SW 1271 (cell line): Measurements from ENCODE around the gene SPIN2B.
"Not testable (repeated sequence)": the region's sequence is repeated elsewhere in the genome, so short reads cannot be mapped to it uniquely, and the experiment has no call there.

Experiments used
- DNase-seq, 2 experiments: peaks; one replicate each; lab custom pipeline; 2025; lab: John Stamatoyannopoulos, UW

SPIN2B gene

GRCh38 chrX:57121162-57121755, at the start of gene SPIN2B:
Gene SPIN2B (minus strand): TSS chrX:57121548.
- DNase-seq = peak; percentile 54 to 77

GRCh38 chrX:57156397-57157049, 35.2 kb upstream of the SPIN2B start:
- DNase-seq = peak in 1 of 2 experiments; percentile 4

GRCh38 chrX:57155171-57155570, 33.8 kb upstream of the SPIN2B start:
- DNase-seq = no peak

- not testable (repeated sequence) for DNase-seq
These were observed 30.9 kb upstream of the SPIN2B start for GRCh38 chrX:57152222-57152621.

GRCh38 chrX:57138674-57139073, 17.3 kb upstream of the SPIN2B start:
- no peak for DNase-seq

GRCh38 chrX:57137501-57137900, 16.2 kb upstream of the SPIN2B start:
- no peak for DNase-seq

- DNase-seq = not testable (repeated sequence)
These were observed 15.7 kb upstream of the SPIN2B start, which contains the start of gene SPIN2A for GRCh38 chrX:57137073-57137472. Gene SPIN2A (minus strand): TSS chrX:57137397. CDS start chrX:57136597, 800 bp downstream.

GRCh38 chrX:57136589-57136988, 15.2 kb upstream of the SPIN2B start:
- not testable (repeated sequence) for DNase-seq

GRCh38 chrX:57135287-57135686, 13.9 kb upstream of the SPIN2B start:
- no peak for DNase-seq

GRCh38 chrX:57134702-57135101, 13.4 kb upstream of the SPIN2B start:
- no peak for DNase-seq

- DNase-seq = no peak
These were observed 12.4 kb upstream of the SPIN2B start for GRCh38 chrX:57133706-57134105.

- not testable (repeated sequence) for DNase-seq
These were observed 11.9 kb upstream of the SPIN2B start for GRCh38 chrX:57133284-57133683.

- DNase-seq = no peak
These were observed 10.7 kb upstream of the SPIN2B start for GRCh38 chrX:57132046-57132445.

- no peak for DNase-seq
These were observed 468 bp upstream of the SPIN2B start for GRCh38 chrX:57121816-57122215.

GRCh38 chrX:57120619-57121161, 658 bp downstream of the SPIN2B start:
- not testable (repeated sequence) for DNase-seq

- no peak for DNase-seq
These were observed 1.9 kb downstream of the SPIN2B start for GRCh38 chrX:57119416-57119815.

GRCh38 chrX:57117566-57117965, 3.8 kb downstream of the SPIN2B start:
- not testable (repeated sequence) for DNase-seq

- no peak for DNase-seq
These were observed 16.4 kb downstream of the SPIN2B start for GRCh38 chrX:57104921-57105398.

- DNase-seq = no peak
These were observed 16.9 kb downstream of the SPIN2B start for GRCh38 chrX:57104406-57104805.

- no peak for DNase-seq
These were observed 17.9 kb downstream of the SPIN2B start for GRCh38 chrX:57103489-57103888.

- DNase-seq = not testable (repeated sequence)
These were observed 18.4 kb downstream of the SPIN2B start for GRCh38 chrX:57102918-57103317.

GRCh38 chrX:57083143-57083542, 38.2 kb downstream of the SPIN2B start:
- DNase-seq = no peak

GRCh38 chrX:57074458-57074857, 46.9 kb downstream of the SPIN2B start:
- no peak for DNase-seq
